T47D (cell line): ENCODE data around the gene KIAA0753.
A peak's percentile ranks its signal among the peaks of the same experiment; 100 is the strongest.

Source experiments
- DNase-seq, 2 experiments: peaks; one replicate each; pipeline versions ENCODE4 v3.0.0 to v3.0.0-alpha.2; 2011 to 2012; ENCODE audit warnings: low read depth in 1 of 2, low spot score in 1 of 2
- JUND ChIP-seq: IDR thresholded peaks from 2 replicates; pipeline ENCODE4 v1.6.1; 2012; ENCODE audit warnings: low read depth
- in situ Hi-C: cut with HindIII; loops from 2 replicates; pipeline ENCODE4 v1.10.0; 2016; ENCODE audit warnings: low sequenced_read_pairs, low pct_unique_long_range_greater_than_20kb

KIAA0753 gene

DNA sequence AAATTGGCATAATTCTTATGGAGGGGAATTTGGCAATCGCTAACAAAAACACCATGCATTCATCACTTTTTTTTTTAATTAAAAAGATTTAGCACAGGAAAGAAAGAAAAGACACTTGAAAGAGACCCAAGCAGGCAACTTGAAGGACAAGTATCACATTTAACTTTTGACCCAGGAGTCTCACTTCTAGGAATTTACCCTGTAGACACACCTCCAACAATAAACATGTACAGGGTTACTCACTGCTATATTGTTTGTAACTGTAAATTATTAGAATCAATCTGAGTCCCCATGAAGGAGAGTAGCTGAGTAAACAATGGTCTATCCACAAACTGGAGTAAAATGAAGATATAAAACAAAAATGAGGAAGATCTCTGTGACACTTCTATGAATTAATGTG is 10.1 kb downstream of the KIAA0753 start:
- TF ChIP-seq JUND, result no peak
- DNase-seq, result no peak
- in situ Hi-C loops, result no loop called here

DNA sequence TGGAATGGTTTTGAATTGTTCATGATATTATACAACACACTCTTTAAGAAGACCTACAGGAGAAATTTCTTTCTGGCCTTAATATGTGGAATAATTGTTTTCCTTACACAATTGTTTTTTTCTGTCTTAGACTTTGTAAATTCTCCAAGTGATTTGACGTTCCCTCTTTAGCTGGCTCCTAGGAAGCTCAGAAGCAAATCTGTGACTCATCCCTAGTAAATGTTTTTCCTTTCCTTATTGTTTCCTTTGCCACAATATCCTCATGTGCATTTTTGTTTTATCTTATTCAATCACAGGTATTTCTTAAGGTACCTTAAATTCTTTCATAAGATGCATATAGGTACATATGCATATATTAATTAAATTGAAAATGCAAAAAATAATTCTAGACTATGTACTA is 13.5 kb downstream of the KIAA0753 start:
- TF ChIP-seq JUND, result no peak
- in situ Hi-C loops, result no loop called here
- no peak for DNase-seq

DNA sequence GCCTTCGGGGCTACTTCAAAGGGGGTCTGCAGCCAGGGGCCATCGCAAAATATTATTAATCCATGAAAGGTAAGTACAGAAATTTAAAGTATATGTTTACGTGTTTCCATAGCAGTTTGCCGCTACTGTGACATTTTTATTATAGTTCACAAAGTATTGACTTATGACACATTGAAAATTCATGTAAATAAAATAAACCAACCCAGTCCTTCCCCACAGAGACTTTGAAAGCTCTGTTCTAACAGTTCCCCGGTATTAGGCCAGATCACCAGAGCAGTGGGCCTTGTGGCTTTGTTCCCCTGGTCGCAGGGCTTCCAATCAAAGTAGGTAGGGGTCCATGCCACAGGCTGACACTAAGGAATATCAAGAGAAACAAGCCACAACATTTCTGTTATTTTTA is 13.9 kb downstream of the KIAA0753 start:
- no peak for DNase-seq
- in situ Hi-C loops, result no loop called here
- no peak for TF ChIP-seq JUND

DNA sequence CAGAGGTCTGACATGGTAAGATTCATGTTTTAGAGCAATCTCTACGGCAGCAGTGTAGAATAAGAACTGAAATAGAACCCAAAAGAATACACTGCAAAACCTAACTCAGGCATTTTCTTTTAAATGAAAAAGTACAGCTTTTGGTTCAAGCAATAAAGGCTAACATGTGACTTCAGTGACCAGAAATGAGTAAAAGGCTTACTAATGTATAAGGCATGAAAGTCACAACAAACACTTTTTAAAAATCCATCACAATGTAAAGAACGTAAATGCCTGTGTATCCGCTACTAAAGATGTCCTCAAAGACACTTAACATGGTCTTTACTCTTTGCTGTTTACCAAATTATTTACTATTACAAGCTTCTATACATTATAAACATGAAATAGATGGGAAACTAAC is 16.6 kb downstream of the KIAA0753 start:
- in situ Hi-C loops, result no loop called here
- no peak for DNase-seq
- no peak for TF ChIP-seq JUND

DNA sequence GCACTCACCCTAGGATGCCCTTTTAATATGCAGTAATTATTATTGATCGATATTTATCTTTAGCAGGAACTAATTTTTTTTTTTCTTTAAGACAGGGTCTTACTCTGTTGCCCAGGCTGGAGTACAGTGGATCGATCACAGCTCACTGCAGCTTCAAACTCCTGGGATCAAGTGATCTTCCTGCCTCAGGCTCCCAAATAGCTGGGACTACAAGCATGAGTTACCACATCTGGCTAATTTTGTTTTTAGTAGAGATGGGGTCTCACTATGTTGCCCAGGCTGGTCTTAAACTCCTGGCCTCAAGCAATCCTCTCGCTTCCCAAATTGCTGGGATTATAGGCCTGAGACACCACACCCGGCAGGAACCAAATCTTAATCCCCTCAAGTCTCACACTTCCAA is 29.3 kb downstream of the KIAA0753 start:
- no peak for TF ChIP-seq JUND
- DNase-seq, result no peak
- in situ Hi-C loops, result no loop called here

DNA sequence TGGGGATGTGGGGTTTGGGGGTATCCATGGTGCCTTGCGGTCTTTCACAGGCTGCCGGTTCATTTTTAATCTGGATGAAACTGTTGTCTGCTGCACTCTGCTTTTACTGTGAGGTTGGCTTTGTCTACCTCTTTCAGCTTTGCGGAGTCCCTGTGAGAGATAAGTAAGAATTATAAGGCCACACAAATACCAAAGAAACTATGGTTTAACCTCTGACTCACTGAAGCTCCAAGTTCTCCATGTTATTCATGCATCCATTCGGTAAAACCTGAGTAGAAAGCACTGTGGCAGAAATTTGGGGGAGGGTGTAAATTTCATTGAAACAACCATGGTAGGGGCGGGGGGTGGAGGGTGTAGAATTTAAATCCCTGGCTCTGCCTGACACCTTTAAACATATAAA is 30.5 kb downstream of the KIAA0753 start:
- no peak for TF ChIP-seq JUND
- in situ Hi-C loops, result no loop called here
- DNase-seq, result no peak

DNA sequence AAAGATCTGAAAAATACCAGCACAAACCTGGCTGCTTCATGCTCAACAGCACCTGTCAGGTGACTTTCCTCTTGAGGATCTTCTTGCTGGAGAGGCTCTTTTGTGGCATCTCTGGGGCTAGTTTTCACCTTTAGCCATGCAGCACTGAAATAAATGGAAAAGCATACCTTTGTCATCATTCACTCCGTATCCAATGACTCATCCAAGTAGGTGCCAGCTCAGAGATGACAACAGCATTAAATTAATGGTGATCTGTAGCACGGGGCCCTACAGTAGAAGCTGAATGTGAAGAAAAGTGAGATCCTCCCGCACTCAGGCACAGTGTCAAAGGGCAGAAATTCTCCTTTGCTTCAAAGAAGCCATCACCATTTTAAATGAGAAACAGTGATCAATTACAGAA is 32.2 kb downstream of the KIAA0753 start:
- no peak for TF ChIP-seq JUND
- in situ Hi-C loops, result no loop called here
- no peak for DNase-seq

DNA sequence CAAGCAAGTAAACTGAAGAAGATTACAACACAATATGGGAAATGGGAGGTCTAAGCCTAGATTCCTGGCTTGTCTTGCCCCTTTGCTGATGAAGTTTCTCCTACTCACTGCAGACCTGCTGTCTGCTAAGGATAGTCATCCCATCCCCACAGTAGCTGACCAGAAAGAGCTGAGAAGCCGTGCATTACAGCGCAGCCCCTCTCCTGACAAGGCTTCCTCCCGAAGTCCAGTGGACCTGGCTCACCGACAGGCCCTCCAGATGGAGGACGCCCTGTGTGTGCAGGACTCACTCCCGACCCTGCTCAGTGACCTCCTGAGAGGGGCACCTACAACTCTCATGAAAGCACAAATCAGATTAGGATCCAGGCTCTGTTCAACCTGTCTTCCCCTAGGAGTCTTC is 35.4 kb downstream of the KIAA0753 start:
- DNase-seq, result no peak
- TF ChIP-seq JUND, result no peak
- in situ Hi-C loops, result no loop called here

DNA sequence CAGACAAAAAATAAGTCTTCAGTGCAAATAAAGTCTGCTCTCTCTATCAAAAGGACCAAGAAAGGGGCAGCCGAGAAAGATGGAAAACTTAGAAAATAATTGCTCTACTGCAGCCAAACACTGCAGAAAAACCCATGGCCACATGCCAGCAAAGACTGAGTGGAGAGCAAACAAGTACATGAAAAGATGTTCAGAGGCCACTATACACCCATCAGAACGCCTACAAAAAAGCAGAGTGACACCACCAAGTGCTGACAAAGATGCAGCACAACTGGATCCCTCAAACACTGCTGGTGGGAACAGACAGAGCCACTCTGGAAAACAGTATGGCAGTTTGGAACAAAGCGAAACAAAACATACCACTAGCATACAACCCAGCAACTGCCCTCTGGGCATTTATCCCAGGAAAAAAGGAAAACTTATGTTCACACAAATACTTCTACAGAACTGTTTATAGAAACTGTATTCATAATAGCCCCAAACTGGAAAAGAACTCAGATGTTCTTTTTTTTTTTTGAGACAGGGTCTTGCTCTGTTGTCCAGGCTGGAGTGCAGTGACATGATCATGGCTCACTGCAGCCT is 36.7 kb downstream of the KIAA0753 start:
- no peak for TF ChIP-seq JUND
- peak in 1 of 2 experiments; percentile 19 for DNase-seq
- in situ Hi-C loops, result no loop called here

DNA sequence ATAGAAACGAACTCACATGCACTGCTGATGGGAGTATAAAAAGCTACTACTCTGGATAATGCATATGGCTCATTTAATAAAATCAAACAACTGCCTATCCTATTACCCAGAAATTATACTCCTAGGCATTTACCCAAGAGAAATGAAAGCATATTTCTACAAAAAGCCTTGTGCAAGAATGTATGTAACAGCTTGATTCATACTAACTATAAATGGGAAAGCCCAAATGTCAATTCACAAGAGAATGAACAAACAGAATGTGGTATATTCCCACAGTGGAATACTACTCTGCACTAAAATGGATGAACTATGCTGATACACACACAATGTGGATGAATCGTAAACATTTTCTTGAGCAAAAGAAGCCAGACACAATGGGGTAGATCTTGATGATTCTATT is 38.4 kb downstream of the KIAA0753 start:
- no peak for TF ChIP-seq JUND
- DNase-seq, result no peak
- in situ Hi-C loops, result no loop called here

DNA sequence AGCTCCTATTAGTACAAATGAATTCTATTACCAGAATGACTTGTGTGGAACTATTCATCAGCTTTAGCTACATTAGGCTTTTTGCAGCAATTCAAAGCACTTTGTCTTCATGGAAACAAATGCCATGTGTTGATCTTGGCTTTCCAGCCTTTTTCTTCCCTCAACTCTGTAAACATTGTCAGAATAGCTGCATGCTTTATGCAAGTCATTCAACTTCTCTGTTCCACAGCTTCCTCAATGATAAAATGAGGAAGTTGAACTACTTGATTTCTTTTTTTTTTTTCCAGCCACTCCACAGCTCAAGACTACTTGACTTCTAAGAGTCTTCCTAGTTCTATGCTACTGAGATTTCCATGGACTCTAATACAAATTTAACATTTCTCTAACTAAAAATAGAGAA is 41.1 kb downstream of the KIAA0753 start:
- peak in 1 of 2 experiments; percentile 55 for DNase-seq
- no peak for TF ChIP-seq JUND
- in situ Hi-C loops, result no loop called here

DNA sequence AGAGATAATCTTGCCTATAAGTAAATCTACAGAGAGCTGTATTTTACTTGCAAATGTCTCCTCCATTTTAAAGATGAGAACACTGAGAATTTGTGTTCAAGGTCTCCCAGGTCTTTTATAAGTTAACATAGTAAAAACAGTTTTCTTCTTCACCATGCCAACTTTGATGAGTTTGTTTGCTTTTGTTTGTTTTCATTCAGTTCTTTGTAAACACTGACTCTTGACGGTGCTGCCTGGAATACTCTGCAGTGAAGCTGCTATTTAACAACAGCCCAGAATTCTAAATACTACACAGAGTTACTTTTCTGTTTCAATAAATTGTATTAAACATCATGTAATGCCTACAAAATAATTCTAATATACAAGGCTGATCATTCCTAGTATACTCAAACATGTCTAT is 42.8 kb downstream of the KIAA0753 start:
- no peak for TF ChIP-seq JUND
- in situ Hi-C loops, result no loop called here
- DNase-seq, result no peak

DNA sequence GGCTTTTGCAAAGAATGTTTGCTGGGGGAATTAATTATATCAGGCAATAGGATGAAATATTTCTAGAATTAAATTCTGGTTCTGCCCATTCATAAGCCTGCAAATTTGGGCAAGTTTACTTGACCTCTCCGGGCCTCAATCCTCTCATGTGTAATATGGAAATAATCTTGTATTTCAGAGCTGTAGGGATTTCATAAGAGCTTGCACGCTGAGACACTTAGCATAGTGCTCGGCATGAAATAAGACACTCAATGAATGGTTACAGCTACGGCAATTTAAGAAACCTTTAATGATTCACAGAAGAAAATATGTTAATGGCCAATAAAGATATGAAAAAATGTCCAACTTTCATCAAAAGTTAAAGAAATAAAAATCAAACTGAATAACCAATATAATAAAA is 43.6 kb downstream of the KIAA0753 start:
- in situ Hi-C loops, result no loop called here
- DNase-seq, result no peak
- TF ChIP-seq JUND, result no peak

DNA sequence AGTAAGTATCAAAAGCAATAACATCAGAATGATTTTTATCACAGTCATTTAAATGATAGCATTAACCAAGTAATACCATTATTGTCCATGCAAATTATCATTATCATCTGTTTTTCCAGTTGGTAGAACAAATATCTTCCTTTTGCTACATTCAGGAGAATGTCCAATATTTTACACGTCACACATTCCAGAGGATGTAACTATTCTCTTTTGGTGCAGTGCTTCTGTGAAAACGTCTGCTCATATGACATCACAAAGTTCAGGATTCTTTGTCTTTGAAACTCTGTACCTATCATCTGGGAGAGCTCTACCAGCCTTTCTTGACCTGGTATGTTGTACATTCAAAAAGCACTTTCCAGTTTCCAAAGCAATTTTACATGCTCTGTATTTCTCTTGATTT is 44.0 kb downstream of the KIAA0753 start:
- no peak for TF ChIP-seq JUND
- in situ Hi-C loops, result no loop called here
- DNase-seq, result no peak
